DOHH2 (cell line): Measurements from ENCODE around the gene MOB4.

Source experiments
- H3F3A ChIP-seq: fragments of 200-600 bp; sonication (generic), shearing (Covaris generic); 2 replicates; pipeline ENCODE4 v1.6.0; 2016; ENCODE audit warnings: antibody characterized with exemption, mild to moderate bottlenecking; ENCODE audit not compliant: control insufficient read depth, insufficient read depth
- H3K27ac ChIP-seq: fragments of 200-600 bp; sonication (generic); 2 replicates; pipeline ENCODE4 v1.5.1; 2014; ENCODE audit warnings: low read depth, mild to moderate bottlenecking, low read length, moderate library complexity
- H3K27me3 ChIP-seq: fragments of 200-600 bp; sonication (generic); 2 replicates; pipeline ENCODE4 v1.6.1; 2014; ENCODE audit warnings: mild to moderate bottlenecking, low read length, mixed read lengths; ENCODE audit not compliant: control insufficient read depth
- H3K36me3 ChIP-seq: fragments of 200-600 bp; sonication (generic); 2 replicates; pipeline ENCODE4 v1.6.1; 2014; ENCODE audit warnings: mild to moderate bottlenecking, low read length, moderate library complexity, mixed read lengths; ENCODE audit not compliant: control insufficient read depth
- H3K4me1 ChIP-seq: fragments of 200-600 bp; sonication (generic); 2 replicates; pipeline ENCODE4 v1.6.1; 2014; ENCODE audit warnings: mild to moderate bottlenecking, low read length, mixed read lengths; ENCODE audit not compliant: control insufficient read depth
- H3K4me2 ChIP-seq: fragments of 200-600 bp; sonication (generic); 2 replicates; pipeline ENCODE4 v1.6.0; 2014; ENCODE audit warnings: mild to moderate bottlenecking, low read length, moderate library complexity
- H3K4me3 ChIP-seq: fragments of 200-600 bp; sonication (generic); 2 replicates; pipeline ENCODE4 v1.5.1; 2014; ENCODE audit warnings: mild to moderate bottlenecking, low read length, mixed read lengths
- H3K79me2 ChIP-seq: fragments of 200-600 bp; sonication (generic); 2 replicates; pipeline ENCODE4 v1.6.1; 2014; ENCODE audit warnings: mild to moderate bottlenecking, low read length, mixed read lengths; ENCODE audit not compliant: control insufficient read depth
- H3K9me2 ChIP-seq: fragments of 200-600 bp; sonication (generic); replicated peaks from 2 replicates; pipeline ENCODE4 v1.6.1; 2014; ENCODE audit warnings: mild to moderate bottlenecking, low read length, mixed read lengths; ENCODE audit not compliant: control insufficient read depth
- H3K9me3 ChIP-seq: fragments of 200-600 bp; sonication (generic); 2 replicates; pipeline ENCODE4 v1.6.1; 2014; ENCODE audit warnings: antibody characterized with exemption, low read length, mixed read lengths; ENCODE audit not compliant: control insufficient read depth, insufficient read depth
- H4K20me1 ChIP-seq: fragments of 200-600 bp; sonication (generic); 2 replicates; pipeline ENCODE4 v1.6.0; 2014; ENCODE audit warnings: low read depth, mild to moderate bottlenecking, antibody characterized with exemption, low read length, moderate library complexity; ENCODE audit not compliant: control insufficient read depth, insufficient read depth
- CTCF ChIP-seq: fragments of 200-600 bp; sonication (generic); IDR thresholded peaks from one replicate; pipeline ENCODE4 v1.5.1; 2014; ENCODE audit warnings: antibody characterized with exemption, mild to moderate bottlenecking, low read depth, low read length; ENCODE audit not compliant: poor library complexity, severe bottlenecking
- EZH2phosphoT487 ChIP-seq: fragments of 200-600 bp; sonication (generic); IDR thresholded peaks from 2 replicates; pipeline ENCODE4 v1.6.1; 2017; ENCODE audit warnings: borderline replicate concordance, mild to moderate bottlenecking, antibody characterized with exemption, low read length, moderate library complexity, mixed read lengths

Gene MOB4

GRCh38 chr2:197504000-197504399 lies 11.9 kb upstream of the MOB4 start:
- TF ChIP-seq EZH2phosphoT487 (no peak), CTCF (no peak)
- Histone ChIP-seq H3K27me3 (no peaks in the 10 kb centered on the region), H3K36me3 (peaks cover 73% of the 10 kb centered on the region), H3K4me1 (peaks cover 18% of the 10 kb centered on the region), H3K4me3 (no peak overlapping the region), H3K27ac (no peak overlapping the region), H3K4me2 (no peak overlapping the region), H3K9me3 (no peaks in the 10 kb centered on the region), H4K20me1 (peaks cover 3% of the 10 kb centered on the region; the same call in 1 of the 2 replicates), H3K9me2 (no peaks in the 10 kb centered on the region), H3K79me2 (peaks cover 57% of the 10 kb centered on the region), H3F3A (peaks cover 46% of the 10 kb centered on the region)

GRCh38 chr2:197504512-197504911 lies 11.4 kb upstream of the MOB4 start:
- peaks cover 3% of the 10 kb centered on the region; the same call in 1 of the 2 replicates for H4K20me1 ChIP-seq
- H3F3A ChIP-seq: peaks cover 46% of the 10 kb centered on the region
- H3K27me3 ChIP-seq: no peaks in the 10 kb centered on the region
- H3K27ac ChIP-seq: no peak overlapping the region
- H3K36me3 ChIP-seq: peaks cover 68% of the 10 kb centered on the region
- H3K9me3 ChIP-seq: no peaks in the 10 kb centered on the region
- TF ChIP-seq CTCF (no peak), EZH2phosphoT487 (no peak)
- peaks cover 18% of the 10 kb centered on the region for H3K4me1 ChIP-seq
- H3K4me3 ChIP-seq: no peak overlapping the region
- peaks cover 52% of the 10 kb centered on the region for H3K79me2 ChIP-seq
- H3K9me2 ChIP-seq: no peaks in the 10 kb centered on the region
- no peak overlapping the region for H3K4me2 ChIP-seq

GRCh38 chr2:197506658-197507057 lies 9.2 kb upstream of the MOB4 start:
- Histone ChIP-seq H3K36me3 (peaks cover 56% of the 10 kb centered on the region), H4K20me1 (peaks cover 3% of the 10 kb centered on the region; the same call in 1 of the 2 replicates), H3K27me3 (no peaks in the 10 kb centered on the region), H3K4me3 (no peak overlapping the region), H3K79me2 (peaks cover 34% of the 10 kb centered on the region), H3F3A (peaks cover 42% of the 10 kb centered on the region), H3K4me2 (no peak overlapping the region), H3K4me1 (peaks cover 13% of the 10 kb centered on the region), H3K9me3 (no peaks in the 10 kb centered on the region), H3K9me2 (no peaks in the 10 kb centered on the region), H3K27ac (no peak overlapping the region)
- TF ChIP-seq EZH2phosphoT487 (no peak), CTCF (no peak)
